Lung microvascular endothelial cell (primary cell): ENCODE measurements around the gene CLCN3. TPM values are rescaled to one million over a fixed set of nuclear protein-coding genes. Genes with fewer than 3 reads are reported as not detected.
A peak's percentile ranks its signal among the peaks of the same experiment; 100 is the strongest.
"Not testable (repeated sequence)": the region's sequence is repeated elsewhere in the genome, so short reads cannot be mapped to it uniquely, and the experiment has no call there.

Experiments used
- DNase-seq, 2 donors: peaks; one replicate each; pipeline versions ENCODE4 v3.0.0 to v3.0.0-alpha.2; 2010; ENCODE audit warnings: low read depth in 2 of 2
- total RNA-seq: library from RNA; depleted of rRNA; stranded (reverse); fragments of >200 nt; gene quantifications from 2 replicates; pipeline ENCODE4 v1.2.1, GENCODE V29; 2014

The CLCN3 gene
- total RNA-seq, 1 donor from 2014 or later, result 103 TPM

DNA sequence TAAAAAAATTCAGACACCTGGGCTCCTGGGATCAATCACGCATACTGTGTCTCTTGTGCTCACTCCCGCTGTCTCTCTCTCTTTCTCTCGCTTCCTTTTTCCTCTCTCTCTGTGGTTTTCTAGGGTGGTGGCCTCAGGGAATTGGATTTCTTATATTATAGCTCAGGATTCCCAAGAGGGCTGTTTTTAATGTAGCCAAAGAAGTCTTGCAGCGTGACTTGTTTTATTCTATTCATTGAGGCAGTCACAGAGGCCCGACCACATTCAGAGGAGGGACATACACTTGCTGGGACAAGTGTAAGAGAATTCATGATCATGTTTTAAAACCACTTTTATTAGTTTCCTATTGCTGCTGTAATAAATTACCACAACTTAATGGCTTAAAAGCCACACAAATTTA is 78.0 kb downstream of the CLCN3 start:
- no peak for DNase-seq

DNA sequence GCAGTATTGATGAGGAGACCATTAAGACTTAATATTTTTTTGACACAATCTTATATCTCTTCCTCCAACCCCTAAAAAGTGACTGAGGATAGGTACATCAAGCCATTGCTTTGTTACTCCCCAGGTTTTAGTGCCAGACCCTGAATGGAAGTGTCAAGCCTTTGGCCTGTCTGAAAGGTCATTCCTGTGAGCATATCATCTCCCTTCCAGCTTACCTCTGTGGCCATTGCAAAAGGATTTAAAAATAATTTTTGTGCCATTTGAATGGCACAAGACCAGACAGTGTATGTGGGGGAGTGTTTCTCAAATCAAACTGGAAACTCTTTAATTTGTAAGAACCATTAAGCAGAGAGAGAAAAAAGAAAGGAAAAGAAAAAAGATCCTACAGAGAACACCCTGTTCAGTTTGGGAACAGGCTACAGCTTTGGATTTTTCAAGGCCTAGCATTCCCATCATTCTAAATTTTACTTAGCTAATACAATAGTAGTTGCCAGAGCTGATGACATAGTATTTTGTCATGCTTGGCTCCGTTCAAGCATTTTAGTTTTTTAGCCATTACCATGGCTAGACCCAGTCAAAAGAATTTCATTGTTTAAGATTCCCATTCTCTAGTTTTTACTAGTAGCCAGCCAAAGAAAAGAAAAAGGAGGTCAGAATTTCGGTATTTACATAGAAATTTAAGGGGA is 87.7 kb downstream of the CLCN3 start:
- DNase-seq, result peak in 1 of 2 donors; percentile 13

DNA sequence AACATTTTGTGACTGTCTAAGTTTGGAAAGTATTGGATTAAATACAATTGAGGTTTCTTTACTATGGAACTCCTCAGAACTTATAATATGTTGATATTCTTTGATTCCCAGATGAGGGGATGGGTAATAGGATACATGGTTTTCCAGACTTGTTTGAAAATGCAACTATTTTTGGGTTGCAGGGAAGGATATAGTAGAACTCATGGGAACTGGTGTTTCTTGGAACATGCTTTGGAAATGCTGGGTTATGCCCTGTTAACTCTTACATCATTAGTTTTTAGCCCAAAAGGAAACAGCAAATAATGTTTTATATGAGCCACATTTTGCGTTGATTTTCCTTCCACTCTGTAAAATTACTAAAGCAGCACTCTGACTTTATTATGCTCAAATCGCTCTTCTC is 95.4 kb downstream of the CLCN3 start:
- DNase-seq, result no peak

DNA sequence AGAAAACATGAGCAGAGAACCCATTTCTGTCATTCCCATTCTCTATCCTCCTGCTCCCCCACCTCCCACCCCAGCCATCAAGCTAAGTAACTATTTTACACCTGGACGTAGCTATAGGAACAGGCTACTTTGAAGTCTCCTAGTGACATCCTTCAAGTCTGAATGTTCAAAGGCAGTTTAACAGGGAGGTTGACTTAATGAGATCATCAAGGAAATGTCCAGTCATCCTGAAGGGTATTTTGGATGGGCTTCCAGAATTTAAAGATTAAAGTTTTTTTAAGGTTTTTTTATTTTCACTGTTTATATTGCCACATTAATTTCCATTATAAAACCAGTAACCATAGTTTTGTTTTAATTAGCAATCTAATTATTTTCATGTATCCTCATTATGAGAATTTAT is 96.3 kb downstream of the CLCN3 start:
- DNase-seq, result peak in 1 of 2 donors; percentile 60

DNA sequence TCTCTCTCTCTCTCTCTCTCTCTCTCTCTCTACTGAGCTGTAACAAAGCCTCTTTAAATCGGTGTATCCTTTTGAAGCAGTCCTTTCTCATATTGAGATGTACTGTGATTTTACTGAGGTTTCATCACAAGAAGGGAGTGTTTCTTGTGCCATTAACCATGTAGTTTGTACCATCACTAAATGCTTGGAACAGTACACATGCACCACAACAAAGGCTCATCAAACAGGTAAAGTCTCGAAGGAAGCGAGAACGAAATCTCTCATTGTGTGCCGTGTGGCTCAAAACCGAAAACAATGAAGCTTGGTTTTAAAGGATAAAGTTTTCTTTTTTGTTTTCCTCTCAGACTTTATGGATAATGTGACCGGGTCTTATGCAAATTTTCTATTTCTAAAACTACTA is 100.2 kb downstream of the CLCN3 start:
- DNase-seq, result no peak

DNA sequence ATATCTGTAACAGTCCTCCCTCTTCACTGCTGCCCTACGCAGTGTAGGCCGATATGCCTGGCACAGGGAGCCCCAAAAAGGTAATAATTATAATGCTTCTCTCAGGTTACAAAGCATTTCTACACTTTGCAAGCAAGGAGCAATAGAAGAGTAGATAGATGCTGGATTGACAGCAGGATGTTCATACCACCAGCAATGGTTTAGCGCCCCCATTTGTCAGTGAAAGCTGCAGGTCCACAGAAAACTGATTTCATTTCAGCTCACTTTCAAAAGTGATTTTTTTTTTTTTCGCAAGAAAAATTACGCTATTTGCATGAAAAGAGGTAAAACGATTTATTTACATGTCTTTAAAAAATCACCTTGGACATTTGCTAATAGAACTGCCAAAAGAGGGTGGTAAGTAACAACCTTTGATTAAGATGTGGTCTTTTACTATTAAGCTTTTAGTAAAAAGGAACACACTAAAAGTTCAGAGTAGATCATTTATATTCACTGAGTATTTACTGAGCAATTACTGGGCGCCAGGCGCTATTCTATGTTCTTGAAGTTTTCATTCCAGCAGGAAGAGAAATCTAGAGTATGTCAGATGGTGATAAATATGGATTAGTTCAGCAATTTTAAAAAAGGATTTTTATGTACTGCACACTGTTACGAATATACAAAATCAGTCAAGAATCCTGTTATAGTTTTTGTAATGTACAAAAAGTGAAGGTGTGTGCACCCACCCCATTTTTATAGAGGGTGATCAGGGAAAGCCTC is 103.0 kb downstream of the CLCN3 start:
- DNase-seq, result peak; percentile 33 to 58

DNA sequence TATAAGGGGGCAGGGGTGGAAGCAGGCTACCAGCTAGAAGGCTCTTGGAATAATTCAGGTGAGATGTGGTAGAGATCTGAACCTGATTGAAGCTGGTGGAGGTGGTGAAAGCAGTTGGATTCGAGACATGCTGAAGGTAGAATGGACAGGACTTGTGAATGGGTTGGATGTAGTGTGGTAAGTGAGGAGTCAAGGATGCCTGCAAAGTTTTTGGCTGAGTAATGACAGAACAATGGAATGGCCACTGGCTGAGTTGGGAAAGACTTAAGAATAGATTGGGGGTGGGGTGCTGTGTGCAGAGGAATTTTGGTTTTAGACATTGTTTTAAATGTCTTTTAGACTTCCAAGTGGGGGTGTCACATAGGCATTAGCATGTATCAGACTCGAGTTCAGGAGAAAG is 103.9 kb downstream of the CLCN3 start:
- peak in 1 of 2 donors; percentile 1 for DNase-seq

DNA sequence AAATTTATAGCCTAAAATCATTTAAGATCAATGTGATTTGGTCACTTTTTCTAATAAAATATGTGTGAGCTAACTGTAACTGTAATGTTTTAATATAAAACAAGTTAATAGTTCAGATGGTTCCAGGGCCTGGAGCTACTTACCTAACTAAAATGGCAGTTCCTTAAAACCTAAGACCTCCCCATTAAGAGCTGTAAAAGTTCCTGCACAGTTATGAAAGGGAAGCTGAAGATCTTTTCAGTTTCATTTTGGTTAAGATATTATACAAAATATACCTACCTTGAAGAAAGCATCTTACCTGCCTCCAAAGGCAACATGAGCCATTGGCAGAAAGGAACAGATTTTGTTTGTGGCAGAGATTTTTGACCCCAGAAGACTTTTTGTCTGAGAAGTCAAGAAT is 107.2 kb downstream of the CLCN3 start:
- DNase-seq, result no peak

DNA sequence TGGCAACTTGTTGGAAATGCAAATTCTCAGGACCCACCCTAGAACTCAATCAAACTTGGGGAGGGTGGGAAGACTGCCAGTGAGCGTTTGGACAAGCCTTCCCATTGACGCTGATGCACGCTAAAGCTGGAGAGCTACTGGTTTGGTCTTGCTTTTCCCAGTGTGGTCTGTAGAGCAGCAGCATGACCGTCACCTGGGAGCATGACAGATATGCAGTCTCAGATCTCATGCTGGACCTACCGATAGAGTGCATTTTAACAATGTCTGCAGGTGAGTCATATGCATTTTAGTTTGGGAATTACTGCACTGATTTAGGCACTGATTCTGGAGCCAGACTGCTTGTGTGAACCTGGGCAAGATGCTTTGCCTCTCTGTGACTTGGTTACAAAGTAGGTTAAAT is 110.2 kb downstream of the CLCN3 start:
- no peak for DNase-seq

DNA sequence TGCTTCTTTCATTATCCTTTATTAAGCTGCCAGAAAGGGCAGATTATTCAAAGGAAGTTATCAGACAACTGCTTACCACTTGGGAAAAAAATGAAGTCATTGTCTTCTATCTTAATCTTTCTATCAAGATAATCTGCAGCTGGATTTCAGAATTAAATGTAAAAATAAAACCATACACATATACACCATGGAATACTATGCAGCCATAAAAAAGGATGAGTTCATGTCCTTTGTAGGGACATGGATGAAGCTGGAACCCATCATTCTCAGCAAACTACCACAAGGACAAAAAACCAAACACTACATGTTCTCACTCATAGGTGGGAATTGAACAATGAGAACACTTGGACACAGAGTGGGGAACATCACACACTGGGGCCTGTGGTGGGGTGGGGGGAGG is 118.2 kb downstream of the CLCN3 start:
- DNase-seq, result not testable (repeated sequence)

DNA sequence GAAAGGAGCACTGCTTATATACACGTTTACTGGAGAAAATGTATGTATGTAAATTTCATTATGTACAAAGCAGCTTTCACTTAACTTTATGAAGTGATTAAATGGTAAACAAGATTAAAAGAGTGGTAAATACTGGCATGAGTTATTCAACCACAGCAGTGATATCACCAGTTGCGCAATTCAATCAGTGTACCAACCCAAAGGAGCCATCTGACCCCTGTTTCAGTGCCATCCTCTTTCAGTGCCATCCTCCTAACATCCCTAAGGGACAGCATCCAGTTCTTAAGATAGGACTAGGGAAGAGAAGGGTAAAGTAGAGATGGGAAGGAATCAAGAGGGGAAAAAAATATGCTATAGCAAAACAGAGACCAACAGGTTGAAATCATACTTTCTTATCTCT is 121.2 kb downstream of the CLCN3 start:
- DNase-seq, result no peak

DNA sequence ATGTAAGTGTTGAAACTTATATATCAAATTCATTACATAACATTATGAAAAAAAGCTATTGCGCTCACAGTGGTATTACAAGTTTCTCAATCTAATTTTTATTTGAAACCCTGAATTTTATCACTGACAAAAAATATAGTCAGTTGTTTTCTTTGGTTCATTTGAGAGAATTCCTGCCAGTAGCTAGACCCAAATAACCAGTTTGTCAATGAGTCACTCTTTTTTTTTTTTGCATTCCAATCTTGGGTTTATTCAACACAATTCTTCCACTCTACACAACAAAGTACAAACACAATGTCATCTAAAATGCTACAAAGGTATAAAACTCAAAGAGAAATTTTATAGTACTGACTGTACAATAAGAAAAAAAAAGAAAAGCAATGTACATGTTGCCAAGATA is 124.2 kb downstream of the CLCN3 start:
- DNase-seq, result no peak

DNA sequence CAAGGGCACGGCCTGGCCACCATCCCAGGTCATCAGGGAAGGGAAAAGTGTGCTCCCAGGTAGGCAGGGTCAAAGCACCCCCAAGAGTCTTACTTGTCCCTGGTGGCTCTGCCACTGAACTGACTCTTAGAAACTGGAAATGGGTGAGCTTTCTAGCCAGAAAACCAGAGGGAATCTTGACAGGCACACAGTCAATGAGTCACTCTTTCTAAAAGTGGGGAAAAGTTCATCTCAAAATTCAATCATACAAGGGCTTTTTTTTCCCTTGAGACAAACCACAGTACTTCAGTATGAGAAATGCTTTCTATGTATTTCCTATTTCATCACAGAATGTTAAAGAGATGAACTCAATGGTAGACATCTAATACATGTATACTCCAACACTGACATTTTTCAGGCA is 124.9 kb downstream of the CLCN3 start:
- no peak for DNase-seq

DNA sequence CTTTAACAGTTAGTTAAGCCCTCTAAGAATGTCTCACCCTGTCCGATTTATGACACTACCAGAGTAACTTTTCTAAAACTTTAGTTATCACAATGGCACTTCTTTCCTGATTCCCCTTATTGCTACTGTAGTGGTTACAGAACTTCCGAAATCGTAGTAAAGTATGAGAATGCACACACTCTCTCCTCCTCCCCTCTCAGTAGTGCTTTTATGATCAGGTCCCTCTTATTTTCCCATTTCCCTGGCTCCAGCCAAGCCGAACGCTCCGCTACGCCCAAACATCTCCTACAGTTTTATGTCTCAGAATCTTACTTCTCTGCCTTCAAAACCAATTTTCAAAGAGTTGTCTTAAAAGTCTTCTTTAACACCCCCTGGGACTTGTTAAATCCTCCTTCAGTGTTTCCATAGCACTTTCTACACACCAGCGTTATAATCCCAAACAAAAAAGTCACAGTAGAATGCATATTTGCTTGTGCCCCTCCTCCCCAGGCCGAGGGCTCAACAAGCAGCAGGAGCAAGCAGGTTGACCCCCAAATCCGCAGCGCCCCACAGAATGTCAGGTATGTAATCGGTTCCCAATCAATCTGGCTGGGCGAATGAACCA is 136.7 kb downstream of the CLCN3 start:
- DNase-seq, result peak in 1 of 2 donors; percentile 6

DNA sequence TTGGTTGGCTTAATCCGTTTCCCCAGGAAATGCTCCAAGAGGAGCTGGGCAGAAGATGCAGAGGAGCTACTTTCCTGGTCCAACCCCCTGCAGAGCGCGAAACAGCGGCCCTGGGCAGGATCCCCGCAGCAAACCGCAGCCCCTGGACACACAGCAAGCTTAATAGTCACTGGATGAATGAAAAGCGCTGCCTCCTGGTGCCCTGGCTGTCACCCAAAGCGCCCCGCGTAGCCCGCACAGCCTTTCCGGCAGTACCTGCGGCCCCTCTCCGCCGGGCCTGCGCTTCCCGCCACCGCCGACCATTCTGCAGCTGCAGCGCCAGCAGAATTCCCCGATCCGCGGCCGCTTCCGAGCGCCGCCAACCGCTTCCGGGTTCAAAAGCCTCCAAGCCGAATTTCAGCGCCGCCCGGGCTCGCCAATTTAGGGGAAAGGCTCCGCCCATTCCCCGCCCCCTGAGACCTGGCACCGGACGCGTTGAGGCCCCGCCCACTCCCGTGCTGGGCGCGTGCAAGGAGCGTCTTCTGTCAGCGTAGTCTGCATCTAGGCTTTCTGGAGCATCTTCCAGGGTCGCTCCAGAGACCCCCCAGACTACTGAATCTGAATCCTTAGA is 137.3 kb downstream of the CLCN3 start, which contains the start of gene HPF1:
Gene HPF1 (minus strand): TSS at position 370 of the 610 bp plus-strand sequence. CDS start 67 bp downstream, at position 303.
- DNase-seq, result peak; percentile 77 to 87

DNA sequence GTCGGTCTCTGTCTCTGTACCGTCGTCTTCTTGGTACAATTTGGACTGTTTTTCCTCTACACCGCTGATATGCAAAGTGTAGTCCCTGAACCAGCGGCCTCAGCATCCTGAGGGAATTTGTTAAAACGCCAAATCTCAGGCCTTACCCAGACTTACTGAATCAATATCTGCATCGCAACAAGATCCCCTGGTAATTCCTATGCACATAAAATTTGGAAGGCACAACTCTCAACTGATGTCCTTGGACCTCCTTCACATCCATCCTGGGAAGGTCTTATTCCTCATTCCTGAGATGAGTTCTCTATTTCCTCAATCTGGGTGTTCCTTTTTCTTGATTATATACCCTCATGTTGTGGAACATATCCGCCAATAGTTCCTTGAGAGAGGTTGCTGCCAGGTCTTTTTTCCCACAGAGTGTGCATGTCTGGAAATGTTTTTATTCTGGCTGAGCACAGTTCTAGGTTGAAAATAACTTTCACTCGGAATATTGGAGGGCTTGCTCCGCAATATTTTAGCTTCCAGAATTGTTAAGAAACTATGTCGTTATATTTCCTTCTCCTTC is 138.1 kb downstream of the CLCN3 start:
- DNase-seq, result no peak

DNA sequence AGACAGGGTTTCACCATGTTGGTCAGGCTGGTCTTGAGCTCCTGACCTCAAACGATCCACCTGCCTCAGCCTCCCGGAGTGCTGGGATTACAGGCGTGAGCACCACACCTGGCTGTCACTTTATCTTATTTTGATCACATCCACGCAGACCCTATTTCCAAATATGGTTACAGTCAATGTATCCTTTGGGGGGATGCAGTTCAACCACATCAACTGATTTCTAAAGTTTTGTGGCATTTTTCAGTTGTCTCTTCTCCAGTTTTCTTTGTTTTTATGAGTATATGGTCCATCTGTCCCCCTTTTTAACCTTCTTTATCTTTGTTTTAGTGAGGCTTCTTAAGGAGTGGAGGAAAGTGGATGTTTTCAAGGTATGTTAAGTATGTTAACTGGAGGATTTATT is 141.5 kb downstream of the CLCN3 start:
- no peak for DNase-seq

DNA sequence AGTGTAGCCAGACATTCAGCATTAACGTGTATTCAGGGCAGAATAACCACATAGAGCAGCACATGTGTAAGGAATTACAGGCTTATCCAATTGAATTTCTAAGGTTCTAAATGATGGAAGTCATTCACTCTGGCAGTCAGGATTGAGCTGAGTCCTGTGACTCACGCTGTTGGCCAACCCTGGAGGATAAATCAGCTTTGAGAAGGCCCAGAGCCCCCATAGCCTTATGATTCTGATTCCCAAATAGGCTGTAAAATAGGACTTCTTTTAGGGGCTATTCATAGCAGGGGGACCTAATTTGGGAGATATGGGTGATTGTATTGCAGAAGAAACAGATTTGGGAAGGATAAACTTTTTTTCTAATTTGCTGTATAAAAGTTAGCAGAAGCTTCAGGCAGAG is 145.5 kb downstream of the CLCN3 start:
- no peak for DNase-seq

DNA sequence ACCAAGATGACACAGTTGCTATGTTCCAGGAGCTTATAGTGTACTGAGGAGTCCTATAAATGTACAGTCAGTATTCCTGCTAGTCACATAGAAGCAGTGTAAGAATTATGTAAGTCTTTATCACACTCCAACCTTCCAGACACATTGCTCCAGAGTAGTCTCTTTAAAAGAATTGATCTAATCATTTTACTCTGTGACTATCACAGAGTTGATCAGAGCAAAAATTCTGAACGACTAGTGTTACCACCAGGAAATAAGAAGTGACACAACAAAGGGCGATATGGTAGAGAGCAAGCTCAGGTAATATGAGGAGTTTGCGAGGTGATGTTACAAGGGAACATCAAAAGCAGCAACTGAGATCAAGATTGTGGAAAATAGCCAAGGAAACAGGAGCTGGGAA is 146.4 kb downstream of the CLCN3 start:
- DNase-seq, result no peak

DNA sequence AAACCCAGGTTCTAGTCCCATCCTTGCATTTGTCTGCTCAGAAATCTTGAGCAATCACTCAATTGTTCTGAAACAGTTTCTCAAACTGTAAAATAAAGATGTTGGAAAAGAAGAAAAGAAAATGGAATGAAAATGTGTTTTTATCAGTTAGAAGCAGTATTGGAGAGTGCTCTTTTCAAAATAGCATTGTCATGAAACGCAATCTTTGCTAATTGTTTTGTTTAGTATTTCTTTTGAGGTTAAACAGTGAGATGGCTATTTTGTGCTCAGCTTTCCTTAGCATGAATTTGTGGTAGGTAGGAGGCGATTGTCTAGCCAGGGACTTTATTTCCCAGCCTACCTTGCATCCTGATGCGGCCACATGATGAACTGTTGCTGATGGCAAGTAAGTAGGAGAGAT is 148.0 kb downstream of the CLCN3 start:
- no peak for DNase-seq

DNA sequence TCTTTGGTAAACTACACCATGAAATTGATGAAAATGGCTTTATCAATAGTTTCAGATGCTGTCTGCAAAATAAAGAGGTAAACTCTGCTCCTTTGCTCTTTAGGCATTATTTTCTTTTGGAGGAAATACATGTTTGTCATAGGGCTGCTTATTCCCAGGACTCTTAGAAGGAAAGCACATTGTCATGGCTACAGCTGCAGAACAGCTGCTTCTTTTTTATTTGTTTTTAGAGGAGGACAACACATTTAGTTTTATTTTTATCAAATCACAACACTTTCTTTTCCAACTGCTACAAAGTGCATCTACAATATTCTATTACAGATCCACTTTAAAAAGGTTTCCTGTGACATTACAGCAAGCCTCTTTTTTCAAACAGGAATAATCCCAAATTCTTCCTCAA is 150.0 kb downstream of the CLCN3 start:
- no peak for DNase-seq

DNA sequence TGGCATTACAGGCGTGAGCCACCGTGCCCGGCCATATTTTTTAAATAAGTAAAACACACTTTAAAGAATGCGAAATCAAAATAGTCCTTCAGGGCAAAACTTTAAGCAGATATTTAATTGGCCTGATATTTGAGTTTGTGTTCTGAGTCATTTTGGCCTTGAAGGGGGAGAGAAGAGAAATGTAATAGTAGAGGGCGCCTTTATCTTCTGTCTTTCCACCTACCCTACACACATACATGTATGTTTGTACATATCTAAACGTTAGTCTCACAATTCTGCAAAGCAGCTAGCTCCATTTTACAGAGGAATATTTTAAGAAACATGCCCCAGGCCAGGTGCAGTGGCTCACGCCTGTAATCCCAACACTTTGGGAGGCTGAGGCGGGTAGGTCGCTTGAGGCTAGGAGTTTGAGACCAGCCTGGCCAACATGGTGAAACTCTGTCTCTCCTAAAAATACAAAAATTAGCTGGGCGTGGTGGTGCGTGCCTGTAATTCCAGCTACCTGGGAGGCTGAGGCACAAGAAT is 151.2 kb downstream of the CLCN3 start:
- DNase-seq, result not testable (repeated sequence)
